Hindlimb muscle (tissue), 1 donor: ENCODE data around the gene HSP90AA1. TPM values are rescaled to one million over a fixed set of nuclear protein-coding genes. Genes with fewer than 3 reads are reported as not detected.

ENCODE experiments used
- DNase-seq: peaks from one replicate; pipeline ENCODE4 v3.0.0-alpha.2; 2013
- polyA plus RNA-seq: library from polyadenylated mRNA; unstranded; fragments of 120-200 nt; gene quantifications from one replicate; pipeline ENCODE4 v1.2.1, GENCODE V29; 2013; ENCODE audit not compliant: insufficient read length

HSP90AA1 gene
- polyA plus RNA-seq, 1 donor: 266 TPM

GRCh38 chr14:102037686-102038085, 49.2 kb downstream of the HSP90AA1 start:
- DNase-seq: no peak

GRCh38 chr14:102035914-102036313, 50.9 kb downstream of the HSP90AA1 start:
- no peak for DNase-seq

GRCh38 chr14:102034301-102034700, 52.5 kb downstream of the HSP90AA1 start:
- no peak for DNase-seq

GRCh38 chr14:102033241-102033640, 53.6 kb downstream of the HSP90AA1 start:
- no peak for DNase-seq

Other genes with a start within 250 kb of the HSP90AA1 start
- gene DYNC1H1, start 122.5 kb downstream of the HSP90AA1 start, polyA plus RNA-seq: 274 TPM
- 26.3 TPM for gene WDR20, start 52.9 kb upstream of the HSP90AA1 start, polyA plus RNA-seq
- gene MOK, start 218.1 kb upstream of the HSP90AA1 start, polyA plus RNA-seq: 11.1 TPM
- gene ZNF839, start 232.7 kb upstream of the HSP90AA1 start, polyA plus RNA-seq: 13.1 TPM